ENCODE data around the gene CD207.

The CD207 gene

DNA sequence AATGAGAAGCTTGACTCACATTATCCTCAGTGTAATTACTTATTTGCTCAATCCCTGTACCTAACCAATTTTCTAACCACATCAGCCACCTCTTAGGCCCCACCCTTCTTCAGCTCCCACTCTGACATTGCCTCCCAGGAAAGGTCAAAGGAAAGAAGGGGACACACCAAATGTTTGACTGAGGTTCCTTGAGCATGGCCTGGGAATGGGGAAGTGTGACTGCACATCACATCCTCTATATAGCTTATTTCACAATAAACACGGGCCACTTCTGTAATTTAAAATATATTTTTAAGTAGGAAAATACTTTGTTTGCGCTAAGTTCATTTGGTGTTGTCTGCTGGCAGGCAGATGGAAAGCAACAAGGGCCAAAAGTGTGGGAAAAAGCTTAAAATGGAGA lies 42.2 kb downstream of the CD207 start:
- TF ChIP-seq SIN3A (IDR thresholded peaks at IDR 0.05; ENCODE audit: borderline replicate concordance, insufficient read depth, low read length): no peak
- no peak for TF ChIP-seq POLR2AphosphoS5 (IDR thresholded peaks at IDR 0.05; ENCODE audit: low read depth, low read length)
- TF ChIP-seq TAF1 (IDR thresholded peaks at IDR 0.05; ENCODE audit: borderline replicate concordance, insufficient read depth, low read length): no peak
- no peak for TF ChIP-seq FOXP2 (optimal IDR thresholded peaks at IDR 0.05; ENCODE audit: borderline replicate concordance, extremely low read depth, extremely low read length, insufficient read depth)
- TF ChIP-seq, protein P1, sequence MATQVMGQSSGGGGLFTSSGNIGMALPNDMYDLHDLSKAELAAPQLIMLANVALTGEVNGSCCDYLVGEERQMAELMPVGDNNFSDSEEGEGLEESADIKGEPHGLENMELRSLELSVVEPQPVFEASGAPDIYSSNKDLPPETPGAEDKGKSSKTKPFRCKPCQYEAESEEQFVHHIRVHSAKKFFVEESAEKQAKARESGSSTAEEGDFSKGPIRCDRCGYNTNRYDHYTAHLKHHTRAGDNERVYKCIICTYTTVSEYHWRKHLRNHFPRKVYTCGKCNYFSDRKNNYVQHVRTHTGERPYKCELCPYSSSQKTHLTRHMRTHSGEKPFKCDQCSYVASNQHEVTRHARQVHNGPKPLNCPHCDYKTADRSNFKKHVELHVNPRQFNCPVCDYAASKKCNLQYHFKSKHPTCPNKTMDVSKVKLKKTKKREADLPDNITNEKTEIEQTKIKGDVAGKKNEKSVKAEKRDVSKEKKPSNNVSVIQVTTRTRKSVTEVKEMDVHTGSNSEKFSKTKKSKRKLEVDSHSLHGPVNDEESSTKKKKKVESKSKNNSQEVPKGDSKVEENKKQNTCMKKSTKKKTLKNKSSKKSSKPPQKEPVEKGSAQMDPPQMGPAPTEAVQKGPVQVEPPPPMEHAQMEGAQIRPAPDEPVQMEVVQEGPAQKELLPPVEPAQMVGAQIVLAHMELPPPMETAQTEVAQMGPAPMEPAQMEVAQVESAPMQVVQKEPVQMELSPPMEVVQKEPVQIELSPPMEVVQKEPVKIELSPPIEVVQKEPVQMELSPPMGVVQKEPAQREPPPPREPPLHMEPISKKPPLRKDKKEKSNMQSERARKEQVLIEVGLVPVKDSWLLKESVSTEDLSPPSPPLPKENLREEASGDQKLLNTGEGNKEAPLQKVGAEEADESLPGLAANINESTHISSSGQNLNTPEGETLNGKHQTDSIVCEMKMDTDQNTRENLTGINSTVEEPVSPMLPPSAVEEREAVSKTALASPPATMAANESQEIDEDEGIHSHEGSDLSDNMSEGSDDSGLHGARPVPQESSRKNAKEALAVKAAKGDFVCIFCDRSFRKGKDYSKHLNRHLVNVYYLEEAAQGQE (IDR thresholded peaks at IDR 0.05; ENCODE audit: insufficient read depth in 1 of 2, low read depth in 2 of 2, low read length in 2 of 2): no peak

DNA sequence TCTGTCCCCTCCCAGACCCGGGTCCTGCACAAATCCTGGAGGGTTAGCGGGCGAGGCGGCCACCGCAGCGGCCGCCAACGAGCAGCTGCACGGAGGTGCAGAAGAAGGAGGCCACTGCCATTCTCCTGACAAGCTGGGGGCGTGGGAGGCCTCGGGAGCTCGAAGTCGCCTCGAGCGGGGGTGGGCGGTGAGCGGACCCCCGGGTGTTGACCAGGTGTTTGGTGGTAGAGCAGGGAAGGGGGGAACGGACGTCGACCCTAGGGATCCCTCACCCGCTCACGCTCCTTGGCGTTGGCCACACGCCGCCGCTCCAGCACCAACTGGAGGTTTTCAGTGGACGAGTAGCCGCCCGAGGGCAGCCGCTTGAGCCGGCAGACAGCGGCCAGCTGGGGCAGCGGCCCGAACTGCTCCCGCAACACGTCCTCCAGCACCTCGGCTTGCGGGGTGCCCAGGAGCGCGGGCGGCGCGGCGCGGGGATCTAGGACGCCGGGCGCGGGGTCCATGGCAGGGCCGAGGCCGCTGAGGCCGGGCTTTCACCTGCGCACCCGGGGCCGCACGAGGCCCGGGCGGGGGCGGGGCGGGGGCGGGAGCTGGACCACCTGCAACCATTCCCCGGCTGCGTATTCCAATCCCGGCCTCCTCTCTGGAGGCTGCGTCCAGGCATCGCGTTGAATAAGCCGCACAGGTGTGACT lies 45.3 kb downstream of the CD207 start, which contains the start of gene FIGLA:
Gene FIGLA, minus strand, starts transcription at position 508 of the 693 bp plus-strand sequence. Its CDS starts 5 bp downstream, at position 503.
- TF ChIP-seq, protein P1 (IDR thresholded peaks at IDR 0.05; ENCODE audit: insufficient read depth in 1 of 2, low read depth in 2 of 2, low read length in 2 of 2): no peak
- TF ChIP-seq POLR2AphosphoS5 (IDR thresholded peaks at IDR 0.05; ENCODE audit: low read depth, low read length): no peak
- TF ChIP-seq TAF1 (IDR thresholded peaks at IDR 0.05; ENCODE audit: borderline replicate concordance, insufficient read depth, low read length): no peak
- no peak for TF ChIP-seq FOXP2 (optimal IDR thresholded peaks at IDR 0.05; ENCODE audit: borderline replicate concordance, extremely low read depth, extremely low read length, insufficient read depth)
- no peak for TF ChIP-seq SIN3A (IDR thresholded peaks at IDR 0.05; ENCODE audit: borderline replicate concordance, insufficient read depth, low read length)

DNA sequence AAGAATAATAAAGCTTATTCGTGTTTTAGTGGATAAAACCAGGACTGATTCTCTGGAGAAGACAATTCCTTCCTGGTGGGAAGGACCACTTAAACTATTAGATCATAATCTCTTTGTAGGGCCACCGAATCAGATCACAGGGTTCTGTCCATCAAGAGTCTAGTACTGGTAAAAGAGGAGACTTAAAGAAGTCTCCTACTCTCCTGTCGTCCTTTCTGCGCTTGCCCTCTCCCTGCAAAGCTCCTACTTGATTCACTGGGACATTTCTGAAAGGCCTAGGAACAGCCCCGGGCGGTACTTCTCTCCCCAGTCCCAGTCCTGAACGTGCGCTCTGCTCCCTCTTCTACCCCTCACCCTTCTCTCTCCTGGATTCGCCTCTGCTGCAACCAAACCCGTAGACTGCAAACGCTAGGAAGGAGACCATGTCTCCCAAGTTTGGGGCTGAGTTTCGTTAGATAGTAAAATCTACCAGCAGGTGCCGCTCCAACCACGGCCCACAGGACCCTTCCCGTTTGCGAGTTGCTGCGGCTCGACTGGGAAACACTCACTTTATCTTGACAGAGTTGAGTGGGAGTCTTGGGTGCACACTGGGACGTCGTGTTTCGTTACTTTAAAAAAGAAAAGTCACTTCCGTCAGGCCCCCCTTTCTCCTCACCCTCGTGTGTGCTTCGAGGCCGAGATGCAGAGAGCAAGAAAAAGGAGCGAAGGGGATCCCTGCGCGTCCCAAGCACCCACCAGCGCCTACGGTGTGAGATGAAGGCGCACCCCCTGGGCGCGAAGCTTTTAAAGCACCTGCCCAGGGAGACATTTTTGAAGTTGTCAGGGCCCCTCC lies 46.1 kb downstream of the CD207 start:
- TF ChIP-seq, protein P1 (IDR thresholded peaks at IDR 0.05; ENCODE audit: insufficient read depth in 1 of 2, low read depth in 2 of 2, low read length in 2 of 2): no peak
- no peak for TF ChIP-seq TAF1 (IDR thresholded peaks at IDR 0.05; ENCODE audit: borderline replicate concordance, insufficient read depth, low read length)
- no peak for TF ChIP-seq SIN3A (IDR thresholded peaks at IDR 0.05; ENCODE audit: borderline replicate concordance, insufficient read depth, low read length)
- TF ChIP-seq FOXP2 (optimal IDR thresholded peaks at IDR 0.05; ENCODE audit: borderline replicate concordance, extremely low read depth, extremely low read length, insufficient read depth): no peak
- no peak for TF ChIP-seq POLR2AphosphoS5 (IDR thresholded peaks at IDR 0.05; ENCODE audit: low read depth, low read length)

DNA sequence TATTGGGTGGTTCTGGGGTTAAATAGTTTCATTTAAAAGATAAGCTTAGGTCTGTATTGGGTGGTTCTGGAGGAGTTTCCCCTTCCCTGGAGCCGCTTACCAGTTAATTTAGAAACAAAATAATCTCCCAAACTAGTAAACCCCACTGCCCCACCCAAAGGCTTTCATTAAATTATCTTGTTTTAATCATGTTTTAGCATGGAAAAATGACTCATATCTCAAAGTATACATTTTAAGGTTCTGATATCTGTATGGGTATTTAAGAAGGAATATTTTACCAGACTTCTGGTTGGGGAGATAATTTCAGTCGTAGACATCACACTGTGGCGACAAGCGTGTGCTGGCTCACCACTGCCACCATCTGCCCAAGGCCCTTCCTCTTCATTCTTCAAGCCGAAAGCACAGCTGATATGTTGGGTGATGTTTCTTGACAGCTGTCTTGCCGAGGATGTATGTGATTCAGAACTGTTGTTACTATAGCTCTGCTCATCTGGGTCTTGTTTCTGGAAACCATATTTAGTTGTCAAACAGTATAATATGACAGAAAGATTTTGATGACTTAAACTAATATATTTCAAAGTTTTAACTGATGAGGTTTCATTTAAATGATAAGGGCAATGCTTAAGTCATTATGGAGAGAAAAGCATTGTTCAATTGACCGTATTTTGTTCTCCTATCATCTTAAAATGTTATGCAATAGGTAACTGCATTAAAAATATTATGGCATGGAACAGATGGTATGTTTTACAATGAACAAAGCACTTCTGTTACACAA lies 50.3 kb downstream of the CD207 start:
- TF ChIP-seq, protein P1 (IDR thresholded peaks at IDR 0.05; ENCODE audit: insufficient read depth in 1 of 2, low read depth in 2 of 2, low read length in 2 of 2): no peak
- no peak for TF ChIP-seq TAF1 (IDR thresholded peaks at IDR 0.05; ENCODE audit: borderline replicate concordance, insufficient read depth, low read length)
- no peak for TF ChIP-seq SIN3A (IDR thresholded peaks at IDR 0.05; ENCODE audit: borderline replicate concordance, insufficient read depth, low read length)
- TF ChIP-seq FOXP2 (optimal IDR thresholded peaks at IDR 0.05; ENCODE audit: borderline replicate concordance, extremely low read depth, extremely low read length, insufficient read depth): no peak
- no peak for TF ChIP-seq POLR2AphosphoS5 (IDR thresholded peaks at IDR 0.05; ENCODE audit: low read depth, low read length)
